Esophagus muscularis mucosa (tissue), 4 donors: ENCODE measurements around the gene VDR. TPM values are rescaled to one million over a fixed set of nuclear protein-coding genes. Genes with fewer than 3 reads are reported as not detected.

Source experiments
- DNase-seq: peaks from one replicate; pipeline ENCODE4 v3.0.0-alpha.2; 2017; ENCODE audit errors: extremely low spot score
- H3K27ac ChIP-seq, 4 donors: fragments of 200-600 bp; sonication (generic); replicated peaks in 1 of 4; 1 replicate in 3 of 4; 2 replicates in 1 of 4; pipeline ENCODE4 v1.5.1; 2016 to 2019; ENCODE audit warnings: mild to moderate bottlenecking in 1 of 4
- H3K27me3 ChIP-seq, 4 donors: fragments of 200-600 bp; sonication (generic); one replicate each; pipeline versions ENCODE4 v1.5.1 to v1.6.0; 2016 to 2019
- H3K36me3 ChIP-seq, 4 donors: fragments of 200-600 bp; sonication (generic); one replicate each; pipeline ENCODE4 v1.5.1; 2016 to 2019
- H3K4me1 ChIP-seq, 4 donors: fragments of 200-600 bp; sonication (generic); one replicate each; pipeline ENCODE4 v1.5.1; 2016 to 2019
- H3K4me3 ChIP-seq, 4 donors: fragments of 200-600 bp; sonication (generic); 1 replicate in 2 of 4; 2 replicates in 2 of 4; pipeline ENCODE4 v1.5.1; 2016 to 2019; ENCODE audit warnings: mild to moderate bottlenecking in 4 of 4, moderate library complexity in 1 of 4
- H3K9me3 ChIP-seq, 4 donors: fragments of 200-600 bp; sonication (generic); 1 replicate in 3 of 4; 2 replicates in 1 of 4; pipeline ENCODE4 v1.5.1; 2016 to 2019
- EP300 ChIP-seq: sonication (generic); formaldehyde crosslinking; IDR thresholded peaks from one replicate; pipeline ENCODE4 v1.6.1; 2017; ENCODE audit warnings: antibody characterized with exemption
- POLR2A ChIP-seq: fragments of 450-650 bp; IDR thresholded peaks from one replicate; pipeline ENCODE4 v1.6.1; 2017; ENCODE audit warnings: antibody characterized with exemption, moderate library complexity, mild to moderate bottlenecking, low read depth
- POLR2AphosphoS5 ChIP-seq, 2 donors: sonication (generic); formaldehyde crosslinking; IDR thresholded peaks; one replicate each; pipeline ENCODE4 v1.6.1; 2017; ENCODE audit warnings: antibody characterized with exemption in 2 of 2
- WGBS: methylation state at CpG from one replicate; pipeline ENCODE4 v1.1.5; 2018; 5-methylcytosine and 5-hydroxymethylcytosine counted together
- intact Hi-C: fragments of 100-400 bp; cut with DNase I; formaldehyde crosslinking; loops from one replicate; pipeline ENCODE4 v1.15.1; 2023
- total RNA-seq, 4 donors: library from RNA; depleted of rRNA; stranded (reverse); fragments of >200 nt; gene quantifications; one replicate each; pipeline versions ENCODE4 v1.1.0 to v1.2.1, GENCODE V29; 2016
- TF ChIP-seq, protein P1 (sequence below), 3 experiments: fragments of 200-600 bp in 2 of 3; fragments of 450-650 bp in 1 of 3; sonication (generic) in 2 of 3; IDR thresholded peaks; one replicate each; pipeline ENCODE4 v1.5.1; 2017 to 2019; ENCODE audit warnings: antibody characterized with exemption in 3 of 3, mild to moderate bottlenecking in 2 of 3, moderate library complexity in 1 of 3

VDR gene
- total RNA-seq, 4 donors from 2014 or later = 0.42 to 2.8 (median 2.1) TPM

DNA sequence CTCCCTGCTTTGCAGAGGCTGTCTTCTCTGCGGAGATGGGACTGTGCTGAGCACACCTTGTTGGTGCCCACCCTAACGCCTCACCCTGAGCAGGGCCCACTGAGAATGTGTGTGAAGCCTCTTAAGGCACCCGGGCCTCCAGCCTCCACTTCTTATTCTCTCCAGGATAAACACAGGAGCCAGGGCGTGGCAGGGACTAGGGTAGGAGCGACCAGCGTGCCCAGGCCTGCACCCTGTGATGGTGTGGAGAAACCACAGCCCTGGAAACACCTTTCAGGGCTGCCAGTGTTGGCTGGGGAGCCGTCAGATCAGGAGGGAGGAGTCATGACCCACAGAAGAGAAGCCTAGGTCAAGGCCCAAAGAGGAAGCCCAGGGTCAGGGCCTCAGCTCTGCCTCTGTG, 41.3 kb downstream of the VDR start:
- no peaks in the 10 kb centered on the region for H3K4me1 ChIP-seq
- DNase-seq = no peak
- WGBS = 83% methylated on average over 7 of the region's 7 CpGs
- H3K27me3 ChIP-seq = no peaks in the 10 kb centered on the region
- no peak overlapping the region for H3K4me3 ChIP-seq
- TF ChIP-seq POLR2AphosphoS5 (IDR thresholded peaks at IDR 0.05) = no peak
- no peak for TF ChIP-seq POLR2A
- TF ChIP-seq EP300 = no peak
- TF ChIP-seq, protein P1, sequence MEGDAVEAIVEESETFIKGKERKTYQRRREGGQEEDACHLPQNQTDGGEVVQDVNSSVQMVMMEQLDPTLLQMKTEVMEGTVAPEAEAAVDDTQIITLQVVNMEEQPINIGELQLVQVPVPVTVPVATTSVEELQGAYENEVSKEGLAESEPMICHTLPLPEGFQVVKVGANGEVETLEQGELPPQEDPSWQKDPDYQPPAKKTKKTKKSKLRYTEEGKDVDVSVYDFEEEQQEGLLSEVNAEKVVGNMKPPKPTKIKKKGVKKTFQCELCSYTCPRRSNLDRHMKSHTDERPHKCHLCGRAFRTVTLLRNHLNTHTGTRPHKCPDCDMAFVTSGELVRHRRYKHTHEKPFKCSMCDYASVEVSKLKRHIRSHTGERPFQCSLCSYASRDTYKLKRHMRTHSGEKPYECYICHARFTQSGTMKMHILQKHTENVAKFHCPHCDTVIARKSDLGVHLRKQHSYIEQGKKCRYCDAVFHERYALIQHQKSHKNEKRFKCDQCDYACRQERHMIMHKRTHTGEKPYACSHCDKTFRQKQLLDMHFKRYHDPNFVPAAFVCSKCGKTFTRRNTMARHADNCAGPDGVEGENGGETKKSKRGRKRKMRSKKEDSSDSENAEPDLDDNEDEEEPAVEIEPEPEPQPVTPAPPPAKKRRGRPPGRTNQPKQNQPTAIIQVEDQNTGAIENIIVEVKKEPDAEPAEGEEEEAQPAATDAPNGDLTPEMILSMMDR (IDR thresholded peaks at IDR 0.05) = no peak
- no peak overlapping the region for H3K27ac ChIP-seq
- H3K9me3 ChIP-seq = no peaks in the 10 kb centered on the region
- H3K36me3 ChIP-seq = no peaks in the 10 kb centered on the region
- intact Hi-C loops = no loop called here

DNA sequence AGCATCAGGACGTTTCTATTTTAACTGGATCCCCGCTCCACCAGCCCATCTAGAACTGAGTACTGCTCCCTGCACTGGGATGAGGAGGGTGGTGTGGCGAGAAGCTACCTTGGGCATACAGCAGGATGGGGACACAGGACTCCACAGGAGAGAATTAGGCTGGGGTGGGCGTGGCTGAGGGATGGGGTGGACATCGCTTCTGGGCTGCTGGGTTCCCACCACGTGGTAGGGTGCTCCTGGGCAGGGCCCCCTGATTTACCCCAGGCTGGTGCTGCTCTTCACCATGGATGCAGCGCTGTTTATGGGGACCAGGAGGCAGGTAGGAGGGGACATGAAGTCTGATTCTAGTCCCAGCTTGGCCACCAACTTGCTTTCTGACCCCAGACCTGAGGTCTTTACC, 41.9 kb downstream of the VDR start:
- no peak overlapping the region for H3K27ac ChIP-seq
- H3K9me3 ChIP-seq = no peaks in the 10 kb centered on the region
- TF ChIP-seq EP300 = no peak
- intact Hi-C loops = no loop called here
- DNase-seq = no peak
- H3K36me3 ChIP-seq = no peaks in the 10 kb centered on the region
- no peaks in the 10 kb centered on the region for H3K4me1 ChIP-seq
- WGBS = 71% methylated on average over 1 of the region's 7 CpGs
- no peaks in the 10 kb centered on the region for H3K27me3 ChIP-seq
- H3K4me3 ChIP-seq = no peak overlapping the region

DNA sequence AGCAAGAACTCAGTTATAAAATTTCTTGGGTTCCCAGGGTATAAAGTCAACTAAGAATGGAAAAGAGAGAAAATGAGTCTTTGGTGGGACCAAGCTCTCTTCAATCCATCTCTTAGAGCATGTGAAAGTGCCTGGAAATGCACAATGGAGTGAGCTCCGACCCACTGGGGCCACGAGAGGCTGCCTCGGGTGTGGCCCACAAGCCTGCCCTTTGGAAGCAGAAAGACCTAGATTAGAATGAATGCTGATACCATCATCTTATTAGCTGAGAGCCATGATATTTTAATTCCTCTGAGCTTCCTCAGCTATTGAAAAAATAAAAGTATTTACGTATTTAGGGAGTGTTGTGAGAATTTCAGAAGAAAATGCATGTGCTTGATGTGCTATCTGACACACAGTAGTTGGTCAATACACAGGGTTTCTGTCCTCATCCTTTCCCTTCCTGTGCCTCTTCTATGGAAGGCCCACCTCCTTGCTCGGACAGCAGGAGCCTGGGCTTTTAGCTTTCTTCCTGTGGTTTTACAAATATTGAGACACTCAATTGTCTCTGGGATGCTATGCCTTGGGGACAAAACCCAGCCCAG, 42.5 kb downstream of the VDR start:
- no peak for DNase-seq
- H3K4me1 ChIP-seq = no peaks in the 10 kb centered on the region
- no peaks in the 10 kb centered on the region for H3K27me3 ChIP-seq
- no peak overlapping the region for H3K4me3 ChIP-seq
- no peaks in the 10 kb centered on the region for H3K9me3 ChIP-seq
- no peak overlapping the region for H3K27ac ChIP-seq
- intact Hi-C loops = no loop called here
- 65% methylated on average over 5 of the region's 5 CpGs for WGBS
- TF ChIP-seq POLR2A (no peak), EP300 (no peak), POLR2AphosphoS5 (IDR thresholded peaks at IDR 0.05) (no peak)
- TF ChIP-seq, protein P1 (IDR thresholded peaks at IDR 0.05) = no peak
- no peaks in the 10 kb centered on the region for H3K36me3 ChIP-seq

DNA sequence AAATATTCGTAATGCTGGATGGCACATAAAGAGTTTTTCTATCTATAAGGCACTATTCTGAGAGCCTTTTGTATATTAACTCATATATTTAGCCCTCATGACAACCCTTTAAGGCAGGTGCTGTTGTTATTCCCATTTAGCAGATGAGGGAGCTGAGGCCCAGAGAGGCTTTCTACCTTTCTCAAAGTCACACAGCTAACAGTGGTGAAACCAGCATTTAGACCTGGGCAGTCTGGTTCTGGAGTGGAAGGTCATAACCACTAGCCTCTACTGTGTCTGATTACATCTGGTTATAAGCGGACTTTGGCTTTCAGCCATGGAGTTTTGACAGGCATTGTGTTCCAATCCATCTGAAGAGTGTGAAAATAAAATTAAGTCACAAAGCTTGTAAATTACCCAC, 43.9 kb downstream of the VDR start:
- intact Hi-C loops = no loop called here
- DNase-seq = no peak
- 84% methylated on average over 2 of the region's 2 CpGs for WGBS
- H3K4me3 ChIP-seq = no peak overlapping the region
- H3K36me3 ChIP-seq = no peaks in the 10 kb centered on the region
- H3K27me3 ChIP-seq = no peaks in the 10 kb centered on the region
- no peak overlapping the region for H3K27ac ChIP-seq
- H3K4me1 ChIP-seq = no peaks in the 10 kb centered on the region
- TF ChIP-seq, protein P1 (IDR thresholded peaks at IDR 0.05) = no peak
- TF ChIP-seq POLR2A (no peak), POLR2AphosphoS5 (IDR thresholded peaks at IDR 0.05) (no peak), EP300 (no peak)
- no peaks in the 10 kb centered on the region for H3K9me3 ChIP-seq

DNA sequence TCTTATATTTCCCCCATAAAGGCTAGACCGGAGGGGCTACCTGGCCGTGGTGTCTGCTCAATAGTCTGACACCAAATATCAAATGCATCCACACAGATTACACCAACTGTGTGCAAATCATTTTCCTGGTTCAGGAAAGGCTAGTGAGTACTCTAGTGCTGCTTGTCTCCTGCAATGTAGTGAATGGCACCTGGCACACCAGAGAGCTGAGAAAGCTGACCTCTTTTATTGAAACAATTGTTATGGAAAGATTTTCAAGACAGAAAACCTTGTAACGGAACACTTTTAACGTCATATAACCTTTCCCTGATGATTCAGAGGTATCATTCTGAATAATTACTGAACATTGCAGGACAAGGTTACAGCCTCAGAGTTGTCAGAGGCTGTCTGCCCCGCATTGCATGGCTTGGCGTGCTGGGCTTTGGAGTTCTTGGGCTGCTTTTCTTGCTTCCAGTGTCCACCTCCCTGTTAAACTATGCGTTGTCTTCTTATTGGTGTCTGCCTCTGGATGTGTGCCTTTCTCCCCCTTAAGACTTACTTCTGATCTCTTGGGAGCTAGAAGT, 44.4 kb downstream of the VDR start:
- TF ChIP-seq, protein P1 (IDR thresholded peaks at IDR 0.05) = no peak
- no peak for TF ChIP-seq EP300
- TF ChIP-seq POLR2A = no peak
- no peak for TF ChIP-seq POLR2AphosphoS5 (IDR thresholded peaks at IDR 0.05)
- Histone ChIP-seq H3K27ac (no peak overlapping the region), H3K4me1 (no peaks in the 10 kb centered on the region), H3K36me3 (no peaks in the 10 kb centered on the region), H3K4me3 (no peak overlapping the region), H3K9me3 (no peaks in the 10 kb centered on the region), H3K27me3 (no peaks in the 10 kb centered on the region)
- 84% methylated on average over 7 of the region's 7 CpGs for WGBS
- intact Hi-C loops = no loop called here
- DNase-seq = no peak
